ENCODE data around the gene CCDC187. TPM values are rescaled to one million over a fixed set of nuclear protein-coding genes. Genes with fewer than 3 reads are reported as not detected.

The CCDC187 gene
- total and polyA plus RNA-seq, 2 of the 8 experiments (the other 6 are each of a cell fraction or from before 2014, with no cell fraction given), result 0.02 TPM; not detected in 1

- Histone ChIP-seq H4K20me1 (replicated peaks in 1 of 2; ENCODE audit: control insufficient read depth in 1 of 2, insufficient read depth in 2 of 2, low read length in 2 of 2) (peaks cover 0 to 1% of the 10 kb centered on the region in 2 experiments), H2BK120ac (replicated peaks; ENCODE audit: low read depth, low read length) (no peak overlapping the region), H3K36me3 (ENCODE audit: control insufficient read depth in 2 of 4, insufficient read depth in 4 of 4, low read length in 3 of 4) (peaks cover 0 to 4% (median 0%) of the 10 kb centered on the region in 4 experiments; a peak in 2 of 8 replicates), H3K27me3 (replicated peaks in 1 of 4; ENCODE audit: control insufficient read depth in 3 of 4, extremely low read depth in 1 of 4, insufficient read depth in 3 of 4, low read length in 3 of 4) (no peaks in the 10 kb centered on the region), H3K23me2 (ENCODE audit: low read depth, low read length) (no peaks in the 10 kb centered on the region; the same call in 1 of the 2 replicates), H3K79me1 (ENCODE audit: low read depth, low read length) (0 out of 2 replicates have a peak, but pooled peaks cover 2% of the 10 kb centered on the region), H2AK5ac (ENCODE audit: low read depth, low read length) (no peak overlapping the region), H3K18ac (ENCODE audit: extremely low read depth, low read length) (no peak overlapping the region), H3K9ac (replicated peaks in 1 of 4; ENCODE audit: extremely low read depth in 1 of 4, low read depth in 3 of 4, low read length in 3 of 4) (no peak overlapping the region), H3K23ac (ENCODE audit: insufficient read length) (no peak overlapping the region), H3K79me2 (ENCODE audit: control insufficient read depth in 1 of 2, insufficient read depth in 2 of 2, low read length in 2 of 2) (no peaks in the 10 kb centered on the region), H3K27ac (ENCODE audit: low read depth, low read length) (no peak overlapping the region), H4K91ac (replicated peaks; ENCODE audit: insufficient read length, low read length) (no peak overlapping the region), H4K5ac (ENCODE audit: insufficient read length, low read depth, low read length) (no peak overlapping the region), H3K56ac (replicated peaks; ENCODE audit: insufficient read length, low read depth, low read length) (no peak overlapping the region), H3K9me3 (ENCODE audit: insufficient read depth in 2 of 2, low read depth in 1 of 2, low read length in 1 of 2) (no peaks in the 10 kb centered on the region), H3K4ac (replicated peaks; ENCODE audit: insufficient read length, low read depth, low read length) (no peak overlapping the region), H4K8ac (ENCODE audit: extremely low read depth, insufficient read depth, low read length) (no peak overlapping the region), H2AFZ (ENCODE audit: low read length) (no peak overlapping the region), H3K14ac (ENCODE audit: insufficient read length) (no peak overlapping the region), H3K4me2 (ENCODE audit: insufficient read depth in 1 of 2, low read depth in 2 of 2, low read length in 2 of 2) (no peak overlapping the region), H2BK20ac (ENCODE audit: low read length) (no peak overlapping the region), H3K4me1 (replicated peaks in 1 of 4; ENCODE audit: control insufficient read depth in 3 of 4, insufficient read depth in 4 of 4, low read length in 3 of 4) (peaks cover 0 to 9% (median 2%) of the 10 kb centered on the region in 4 experiments; a peak in 3 of 7 replicates), H2BK15ac (ENCODE audit: low read length) (no peak overlapping the region), H2BK5ac (ENCODE audit: low read depth, low read length) (no peak overlapping the region), H2BK12ac (ENCODE audit: low read depth, low read length) (no peak overlapping the region), H3K4me3 (ENCODE audit: extremely low read depth in 1 of 4, insufficient read depth in 2 of 4, low read depth in 3 of 4, low read length in 4 of 4) (no peak overlapping the region)
- no peak for FAIRE-seq
- POLR2A ChIA-PET (ENCODE audit: partially characterized antibody), result interaction anchor here (1.0 to 1.2 kb wide), 5 partner anchors 10 to 30 kb away, joined by 3 to 4 read pairs (median 3); no protein-coding TSS in a partner anchor
- no peak for DNase-seq (ENCODE audit: low read depth in 1 of 2, low spot score in 2 of 2)
- CTCF ChIA-PET (ENCODE audit: partially characterized antibody), result interaction anchor here (1.0 to 3.0 kb wide), 9 partner anchors 10 to 87 kb away, joined by 3 to 13 read pairs (median 5); partner anchors contain the start of genes DNLZ and GPSM1
- WGBS, 2 experiments (ENCODE audit: extremely low coverage in 1 of 2, insufficient coverage in 1 of 2, insufficient read length in 1 of 2, insufficient replicate concordance in 2 of 2, low coverage in 1 of 2, low lambda C conversion rate in 2 of 2, missing lambda C conversion rate in 1 of 2), result 90% methylated on average over 40 of the region's 43 CpGs; no CpG with 5 or more reads in 1 of the 2 experiments
- TF ChIP-seq RBBP5 (IDR thresholded peaks at IDR 0.05; ENCODE audit: borderline replicate concordance, low read depth, low read length) (no peak), KDM1A (IDR thresholded peaks at IDR 0.05; ENCODE audit: borderline replicate concordance, low read length) (no peak), BACH1 (IDR thresholded peaks at IDR 0.05; ENCODE audit: low read length) (no peak)
These were observed 33.8 kb upstream of the CCDC187 start for GRCh38 chr9:136337416-136338395.
